Measurements from ENCODE around the gene ZNF512B.
"Not testable (repeated sequence)": the region's sequence is repeated elsewhere in the genome, so short reads cannot be mapped to it uniquely, and the experiment has no call there.

The ZNF512B gene

GRCh38 chr20:63961664-63962425 lies 7.9 kb downstream of the ZNF512B start:
- DNase-seq, result no peak

GRCh38 chr20:63960654-63961621 lies 8.8 kb downstream of the ZNF512B start:
- DNase-seq, result not testable (repeated sequence)

- no peak for DNase-seq
These were observed 10.0 kb downstream of the ZNF512B start for GRCh38 chr20:63959699-63960075.

GRCh38 chr20:63958964-63959698 lies 10.6 kb downstream of the ZNF512B start:
- DNase-seq, result no peak

GRCh38 chr20:63958471-63958870 lies 11.3 kb downstream of the ZNF512B start:
- no peak for DNase-seq

GRCh38 chr20:63957690-63958441 lies 11.9 kb downstream of the ZNF512B start:
- DNase-seq, result no peak

- DNase-seq, result peak; percentile 51
These were observed 12.6 kb downstream of the ZNF512B start for GRCh38 chr20:63957004-63957689.

GRCh38 chr20:63956664-63957003 lies 13.1 kb downstream of the ZNF512B start:
- DNase-seq, result no peak

GRCh38 chr20:63955827-63956663 lies 13.7 kb downstream of the ZNF512B start, which contains the start of gene UCKL1:
TSS of gene UCKL1 (minus strand) at chr20:63956416. CDS start at chr20:63956372, 44 bp downstream.
- peak; percentile 90 to 93 for DNase-seq

- DNase-seq, result peak; percentile 43 to 46
These were observed 14.4 kb downstream of the ZNF512B start for GRCh38 chr20:63955281-63955826.

GRCh38 chr20:63953764-63954429 lies 15.8 kb downstream of the ZNF512B start:
- DNase-seq, result no peak

- DNase-seq, result no peak
These were observed 17.0 kb downstream of the ZNF512B start for GRCh38 chr20:63952769-63953168.

GRCh38 chr20:63952210-63952535 lies 17.6 kb downstream of the ZNF512B start:
- no peak for DNase-seq

GRCh38 chr20:63951398-63952209 lies 18.1 kb downstream of the ZNF512B start:
- DNase-seq, result no peak

- DNase-seq, result no peak
These were observed 18.9 kb downstream of the ZNF512B start for GRCh38 chr20:63950701-63951397.

GRCh38 chr20:63947638-63948456 lies 21.9 kb downstream of the ZNF512B start:
- DNase-seq, result peak; percentile 29

GRCh38 chr20:63946986-63947637 lies 22.6 kb downstream of the ZNF512B start:
- DNase-seq, result no peak

Measured in CD4-positive, alpha-beta T cell treated with Interleukin-1 beta for 1 hour (primary cell).